IMR-90 (cell line): ENCODE results near the gene CELSR1. TPM values are rescaled to one million over a fixed set of nuclear protein-coding genes. Genes with fewer than 3 reads are reported as not detected.

Experiments used
- ATAC-seq: fragments of 200-7000 bp; cut with Tn5 transposase; 2 replicates; pipeline ENCODE4 v1.9.1; 2020; ENCODE audit warnings: low read depth, mild to moderate bottlenecking, moderate library complexity
- BruUV-seq: library from RNA; stranded (reverse); fragments of 400-500 nt; replicated peaks from 2 replicates; lab custom pipeline; 2021; lab: Mats Ljungman, UMichigan
- CTCF ChIA-PET: fragments of 300-600 bp; formaldehyde crosslinking; extraction: SDS; loops from one replicate; lab custom pipeline; 2021; ENCODE audit warnings: antibody characterized with exemption; lab: Yijun Ruan, JAX
- POLR2A ChIA-PET: fragments of 300-600 bp; sonication (Branson Sonifier 250); formaldehyde crosslinking; loops from one replicate; lab custom pipeline; 2022; ENCODE audit warnings: antibody characterized with exemption; ENCODE audit not compliant: unreplicated experiment; lab: Charles Lee
- DNase-seq: peaks from one replicate; pipeline ENCODE4 v3.0.0; 2013
- H2AFZ ChIP-seq: replicated peaks from 2 replicates; pipeline ENCODE3; 2013; ENCODE audit warnings: low read length, mild to moderate bottlenecking; ENCODE audit not compliant: poor library complexity
- H2AK5ac ChIP-seq: 2 replicates; pipeline ENCODE4 v1.6.1; 2013; ENCODE audit warnings: low read depth, low read length, inconsistent platforms
- H2AK9ac ChIP-seq: replicated peaks from 2 replicates; pipeline ENCODE3; 2013; ENCODE audit warnings: mild to moderate bottlenecking, low read depth, low read length, moderate library complexity; ENCODE audit not compliant: poor library complexity
- H2BK120ac ChIP-seq: 2 replicates; pipeline ENCODE4 v1.6.1; 2013; ENCODE audit warnings: low read depth, low read length, inconsistent platforms
- H2BK15ac ChIP-seq: 3 replicates; pipeline ENCODE4 v1.6.1; 2013; ENCODE audit warnings: low read depth, low read length, inconsistent platforms
- H2BK20ac ChIP-seq: 2 replicates; pipeline ENCODE4 v1.6.1; 2013; ENCODE audit warnings: low read depth, mild to moderate bottlenecking, inconsistent platforms, low read length, moderate library complexity
- H2BK5ac ChIP-seq: 2 replicates; pipeline ENCODE4 v1.6.1; 2013; ENCODE audit warnings: mild to moderate bottlenecking, low read depth, low read length, inconsistent platforms; ENCODE audit not compliant: poor library complexity, severe bottlenecking
- H3K14ac ChIP-seq: replicated peaks from 2 replicates; pipeline ENCODE4 v1.6.1; 2013; ENCODE audit warnings: low read depth, low read length, inconsistent platforms
- H3K18ac ChIP-seq: 2 replicates; pipeline ENCODE4 v1.6.1; 2013; ENCODE audit warnings: low read depth, low read length, control low read depth
- H3K23ac ChIP-seq: 2 replicates; pipeline ENCODE4 v1.6.1; 2013; ENCODE audit warnings: low read depth, low read length, inconsistent platforms
- H3K27ac ChIP-seq: 2 replicates; pipeline ENCODE4 v1.5.1; 2013; ENCODE audit warnings: mild to moderate bottlenecking, control low read depth, low read length; ENCODE audit not compliant: insufficient read depth
- H3K27me3 ChIP-seq: 2 replicates; pipeline ENCODE4 v1.6.1; 2013; ENCODE audit warnings: low read length; ENCODE audit not compliant: control insufficient read depth, insufficient read depth
- H3K36me3 ChIP-seq: 2 replicates; pipeline ENCODE4 v1.6.1; 2013; ENCODE audit warnings: low read length, mixed read lengths; ENCODE audit not compliant: control insufficient read depth, insufficient read depth
- H3K4ac ChIP-seq: 2 replicates; pipeline ENCODE4 v1.6.1; 2013; ENCODE audit warnings: low read depth, low read length, inconsistent platforms
- H3K4me1 ChIP-seq: 2 replicates; pipeline ENCODE4 v1.6.1; 2013; ENCODE audit warnings: low read length, mixed read lengths; ENCODE audit not compliant: control insufficient read depth, insufficient read depth
- H3K4me2 ChIP-seq: 2 replicates; pipeline ENCODE4 v1.6.1; 2013; ENCODE audit warnings: low read depth, mild to moderate bottlenecking, control low read depth, low read length, moderate library complexity
- H3K4me3 ChIP-seq: 2 replicates; pipeline ENCODE4 v1.5.1; 2013; ENCODE audit warnings: low read depth, mild to moderate bottlenecking, control low read depth, low read length, moderate library complexity; ENCODE audit not compliant: insufficient read depth
- H3K56ac ChIP-seq: 2 replicates; pipeline ENCODE4 v1.6.1; 2013; ENCODE audit warnings: low read length, inconsistent platforms; ENCODE audit not compliant: insufficient read depth; ENCODE audit errors: extremely low read depth
- H3K79me1 ChIP-seq, 2 experiments: 2 replicates each; pipeline ENCODE4 v1.6.1; 2013; ENCODE audit warnings: low read length in 2 of 2, inconsistent platforms in 1 of 2, low read depth in 1 of 2
- H3K9ac ChIP-seq: 2 replicates; pipeline ENCODE4 v1.6.1; 2013; ENCODE audit warnings: low read depth, low read length, control low read depth
- H3K9me1 ChIP-seq: 2 replicates; pipeline ENCODE4 v1.6.1; 2013; ENCODE audit warnings: low read length, inconsistent platforms; ENCODE audit not compliant: insufficient read depth
- H3K9me3 ChIP-seq: 2 replicates; pipeline ENCODE4 v1.6.1; 2013; ENCODE audit warnings: low read length; ENCODE audit not compliant: control insufficient read depth, insufficient read depth
- H4K20me1 ChIP-seq: 2 replicates; pipeline ENCODE4 v1.6.1; 2013; ENCODE audit warnings: low read length, inconsistent platforms; ENCODE audit not compliant: insufficient read depth
- H4K5ac ChIP-seq: 2 replicates; pipeline ENCODE4 v1.6.1; 2013; ENCODE audit warnings: mild to moderate bottlenecking, low read depth, low read length, control low read depth
- H4K8ac ChIP-seq, 2 experiments: 2 replicates each; pipeline ENCODE4 v1.6.1; 2013; ENCODE audit warnings: low read depth in 2 of 2, low read length in 2 of 2, control low read depth in 1 of 2, inconsistent platforms in 1 of 2
- H4K91ac ChIP-seq: 2 replicates; pipeline ENCODE4 v1.6.1; 2013; ENCODE audit warnings: low read depth, low read length, inconsistent platforms; ENCODE audit not compliant: insufficient read depth
- BHLHE40 ChIP-seq: fragments of 150-350 bp; IDR thresholded peaks from 2 replicates; pipeline ENCODE4 v1.6.1; 2016; ENCODE audit warnings: mild to moderate bottlenecking, low read depth, low read length
- CEBPB ChIP-seq: IDR thresholded peaks from 2 replicates; pipeline ENCODE4 v1.6.1; 2012; ENCODE audit warnings: low read depth, low read length, improper control_type of control experiment
- CHD1 ChIP-seq: IDR thresholded peaks from 2 replicates; pipeline ENCODE4 v1.6.1; 2012; ENCODE audit warnings: low read depth, low read length, improper control_type of control experiment
- MAFK ChIP-seq: IDR thresholded peaks from 2 replicates; pipeline ENCODE4 v1.6.1; 2012; ENCODE audit warnings: low read depth, low read length, improper control_type of control experiment
- MXI1 ChIP-seq: IDR thresholded peaks from 2 replicates; pipeline ENCODE4 v1.6.1; 2012; ENCODE audit warnings: low read depth, mild to moderate bottlenecking, low read length, moderate library complexity, borderline replicate concordance
- NFE2L2 ChIP-seq: fragments of 150-350 bp; IDR thresholded peaks from 2 replicates; pipeline ENCODE4 v1.6.1; 2016; ENCODE audit warnings: low read depth, mild to moderate bottlenecking, low read length
- RAD21 ChIP-seq: IDR thresholded peaks from 2 replicates; pipeline ENCODE4 v1.6.1; 2012; ENCODE audit warnings: low read length, improper control_type of control experiment
- RCOR1 ChIP-seq: IDR thresholded peaks from 2 replicates; pipeline ENCODE4 v1.6.1; 2012; ENCODE audit warnings: mild to moderate bottlenecking, low read length, improper control_type of control experiment; ENCODE audit not compliant: insufficient replicate concordance
- RFX5 ChIP-seq: IDR thresholded peaks from 2 replicates; pipeline ENCODE4 v1.8.0; 2012; ENCODE audit warnings: low read depth, mild to moderate bottlenecking, low read length, moderate library complexity
- USF2 ChIP-seq: fragments of 150-350 bp; IDR thresholded peaks from 2 replicates; pipeline ENCODE4 v1.6.1; 2017; ENCODE audit warnings: mild to moderate bottlenecking, antibody characterized with exemption, low read length, low read depth
- WGBS, 2 experiments: methylation state at CpG; one replicate each; pipeline versions ENCODE4 v1.1.5 to v1.1.7; 2013; ENCODE audit warnings: missing lambda C conversion rate in 2 of 2; ENCODE audit not compliant: insufficient read length in 1 of 2; ENCODE audit errors: extremely low coverage in 2 of 2; 5-methylcytosine and 5-hydroxymethylcytosine counted together
- dilution Hi-C: fragments of 300-500 bp; cut with HindIII; formaldehyde crosslinking; loops from one replicate; pipeline ENCODE4 v1.14.3; 2018; ENCODE audit warnings: low sequenced_read_pairs; ENCODE audit not compliant: unreplicated experiment
- in situ Hi-C: fragments of 300-500 bp; cut with MboI; formaldehyde crosslinking; loops from 3 replicates; pipeline ENCODE4 v1.14.3; 2019; ENCODE audit warnings: low sequenced_read_pairs, inconsistent platforms, mixed read lengths
- intact Hi-C: fragments of 100-400 bp; cut with micrococcal nuclease; formaldehyde crosslinking; loops from 2 replicates; pipeline ENCODE4 v1.10.0; 2022
- polyA plus RNA-seq, 3 experiments: library from polyadenylated mRNA; depleted of rRNA; stranded (reverse); fragments of >200 nt; gene quantifications; 2 replicates each; pipeline ENCODE4 v1.2.3, GENCODE V29; 2012; ENCODE audit warnings: low replicate concordance in 1 of 3
- total RNA-seq: library from RNA; depleted of rRNA; stranded (reverse); fragments of >200 nt; gene quantifications from 2 replicates; pipeline ENCODE4 v1.2.3, GENCODE V29; 2012

The CELSR1 gene
- total and polyA plus RNA-seq, 2 of the 4 experiments (the other 2 are of a cell fraction): 0.36 to 0.82 TPM

GRCh38 chr22:46349681-46350080 is 187.7 kb downstream of the CELSR1 start:
- intact Hi-C loops: no loop called here
- Histone ChIP-seq H3K56ac (no peak overlapping the region), H3K4ac (no peak overlapping the region), H3K23ac (no peak overlapping the region), H2BK15ac (no peak overlapping the region), H3K14ac (no peak overlapping the region), H3K27ac (no peak overlapping the region), H3K27me3 (no peaks in the 10 kb centered on the region), H3K79me1 (peaks cover 9 to 20% of the 10 kb centered on the region in 2 experiments), H2BK20ac (no peak overlapping the region), H2BK5ac (no peak overlapping the region), H2AK9ac (no peak overlapping the region), H3K9ac (no peak overlapping the region), H3K4me1 (no peaks in the 10 kb centered on the region), H3K4me2 (no peak overlapping the region), H4K8ac (no peak overlapping the region), H4K91ac (no peak overlapping the region), H3K9me1 (no peaks in the 10 kb centered on the region), H4K5ac (no peak overlapping the region), H3K4me3 (no peak overlapping the region), H4K20me1 (peaks cover 26% of the 10 kb centered on the region), H3K18ac (no peak overlapping the region), H2AK5ac (no peak overlapping the region), H2AFZ (no peak overlapping the region), H2BK120ac (no peak overlapping the region), H3K36me3 (peaks cover 88% of the 10 kb centered on the region), H3K9me3 (no peaks in the 10 kb centered on the region)
- BruUV-seq: no TSS peak
- POLR2A ChIA-PET: interaction anchor here (0.7 kb wide), 1 partner anchor 112 kb away, joined by 6 read pairs; no protein-coding TSS in a partner anchor
- ATAC-seq (no peak), DNase-seq (no peak)
- dilution Hi-C loops: no loop called here
- CTCF ChIA-PET: interaction anchor here (0.6 to 0.7 kb wide), 3 partner anchors 11 to 202 kb away, joined by 3 to 6 read pairs (median 4); partner anchors contain the start of gene TRMU
- WGBS, 2 experiments: no CpG with 5 or more reads among the region's 6 CpGs
- in situ Hi-C loops: loop anchor here (5.0 kb wide), 1 partner anchor 48 kb away; no protein-coding TSS in a partner anchor
- TF ChIP-seq CHD1 (no peak), MAFK (no peak), RCOR1 (no peak), RFX5 (no peak), RAD21 (no peak), CEBPB (no peak), NFE2L2 (no peak), USF2 (no peak), MXI1 (no peak), BHLHE40 (no peak)
